PFSK-1 (cell line): ENCODE data around the gene SYTL3.

Experiments used
- FOXP2 ChIP-seq: optimal IDR thresholded peaks from 2 replicates; pipeline ENCODE3; 2011; ENCODE audit warnings: borderline replicate concordance, control low read depth, inconsistent platforms; ENCODE audit not compliant: insufficient read depth; ENCODE audit errors: extremely low read length, extremely low read depth
- SIN3A ChIP-seq: IDR thresholded peaks from 2 replicates; pipeline ENCODE4 v1.6.1; 2012; ENCODE audit warnings: mild to moderate bottlenecking, low read length, moderate library complexity, borderline replicate concordance; ENCODE audit not compliant: insufficient read depth
- TAF1 ChIP-seq: IDR thresholded peaks from 2 replicates; pipeline ENCODE4 v1.6.1; 2012; ENCODE audit warnings: low read length, control low read depth, borderline replicate concordance; ENCODE audit not compliant: insufficient read depth
- TF ChIP-seq, protein P1 (sequence below), 2 experiments: IDR thresholded peaks; 2 replicates each; pipeline versions ENCODE4 v1.6.1 to v1.8.0; 2011 to 2012; ENCODE audit warnings: low read depth in 2 of 2, low read length in 2 of 2, control low read depth in 1 of 2, inconsistent platforms in 1 of 2, mild to moderate bottlenecking in 1 of 2, moderate library complexity in 1 of 2; ENCODE audit not compliant: insufficient read depth in 1 of 2

- TF ChIP-seq, protein P1, sequence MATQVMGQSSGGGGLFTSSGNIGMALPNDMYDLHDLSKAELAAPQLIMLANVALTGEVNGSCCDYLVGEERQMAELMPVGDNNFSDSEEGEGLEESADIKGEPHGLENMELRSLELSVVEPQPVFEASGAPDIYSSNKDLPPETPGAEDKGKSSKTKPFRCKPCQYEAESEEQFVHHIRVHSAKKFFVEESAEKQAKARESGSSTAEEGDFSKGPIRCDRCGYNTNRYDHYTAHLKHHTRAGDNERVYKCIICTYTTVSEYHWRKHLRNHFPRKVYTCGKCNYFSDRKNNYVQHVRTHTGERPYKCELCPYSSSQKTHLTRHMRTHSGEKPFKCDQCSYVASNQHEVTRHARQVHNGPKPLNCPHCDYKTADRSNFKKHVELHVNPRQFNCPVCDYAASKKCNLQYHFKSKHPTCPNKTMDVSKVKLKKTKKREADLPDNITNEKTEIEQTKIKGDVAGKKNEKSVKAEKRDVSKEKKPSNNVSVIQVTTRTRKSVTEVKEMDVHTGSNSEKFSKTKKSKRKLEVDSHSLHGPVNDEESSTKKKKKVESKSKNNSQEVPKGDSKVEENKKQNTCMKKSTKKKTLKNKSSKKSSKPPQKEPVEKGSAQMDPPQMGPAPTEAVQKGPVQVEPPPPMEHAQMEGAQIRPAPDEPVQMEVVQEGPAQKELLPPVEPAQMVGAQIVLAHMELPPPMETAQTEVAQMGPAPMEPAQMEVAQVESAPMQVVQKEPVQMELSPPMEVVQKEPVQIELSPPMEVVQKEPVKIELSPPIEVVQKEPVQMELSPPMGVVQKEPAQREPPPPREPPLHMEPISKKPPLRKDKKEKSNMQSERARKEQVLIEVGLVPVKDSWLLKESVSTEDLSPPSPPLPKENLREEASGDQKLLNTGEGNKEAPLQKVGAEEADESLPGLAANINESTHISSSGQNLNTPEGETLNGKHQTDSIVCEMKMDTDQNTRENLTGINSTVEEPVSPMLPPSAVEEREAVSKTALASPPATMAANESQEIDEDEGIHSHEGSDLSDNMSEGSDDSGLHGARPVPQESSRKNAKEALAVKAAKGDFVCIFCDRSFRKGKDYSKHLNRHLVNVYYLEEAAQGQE (IDR thresholded peaks at IDR 0.05; ENCODE audit: insufficient read depth in 1 of 2, low read depth in 2 of 2, low read length in 2 of 2): no peak
- no peak for TF ChIP-seq SIN3A
- no peak for TF ChIP-seq FOXP2
- no peak for TF ChIP-seq TAF1
Measured at GRCh38 chr6:158780988-158781691, 131.3 kb downstream of the SYTL3 start.
